Stomach (tissue), 9 donors: ENCODE measurements around the gene USP6NL. TPM values are rescaled to one million over a fixed set of nuclear protein-coding genes. Genes with fewer than 3 reads are reported as not detected.
A peak's percentile ranks its signal among the peaks of the same experiment; 100 is the strongest.

ENCODE experiments used
- DNase-seq, 2 donors: peaks; one replicate each; pipeline versions ENCODE4 v3.0.0 to v3.0.0-alpha.2; 2013 to 2019
- H3K27ac ChIP-seq, 5 donors: fragments of 200-600 bp in 4 of 5; sonication (generic) in 4 of 5; one replicate each; pipeline ENCODE4 v1.5.1; 2013 to 2019; ENCODE audit warnings: mild to moderate bottlenecking in 1 of 5, moderate library complexity in 1 of 5
- H3K27me3 ChIP-seq, 3 donors: fragments of 200-600 bp; sonication (generic); one replicate each; pipeline ENCODE4 v1.5.1; 2017 to 2019; ENCODE audit warnings: mixed run types in 1 of 3
- H3K36me3 ChIP-seq, 4 donors: fragments of 200-600 bp; sonication (generic); 1 replicate in 3 of 4; 2 replicates in 1 of 4; pipeline ENCODE4 v1.5.1; 2016 to 2019
- H3K4me1 ChIP-seq, 4 donors: fragments of 200-600 bp; sonication (generic); one replicate each; pipeline ENCODE4 v1.5.1; 2016 to 2019
- H3K4me3 ChIP-seq, 4 donors: fragments of 200-600 bp; sonication (generic) in 3 of 4; one replicate each; pipeline ENCODE4 v1.5.1; 2016 to 2019; ENCODE audit warnings: mild to moderate bottlenecking in 1 of 4
- H3K9me3 ChIP-seq, 4 donors: fragments of 200-600 bp; sonication (generic); one replicate each; pipeline ENCODE4 v1.5.1; 2016 to 2019
- EP300 ChIP-seq: sonication (generic); formaldehyde crosslinking; IDR thresholded peaks from one replicate; pipeline ENCODE4 v1.6.1; 2017; ENCODE audit warnings: antibody characterized with exemption
- POLR2A ChIP-seq, 4 donors: fragments of 450-650 bp; IDR thresholded peaks; one replicate each; pipeline ENCODE4 v1.6.1; 2016; ENCODE audit warnings: antibody characterized with exemption in 4 of 4, control low read depth in 2 of 4, mild to moderate bottlenecking in 1 of 4, moderate library complexity in 1 of 4
- POLR2AphosphoS5 ChIP-seq, 3 donors: sonication (generic); formaldehyde crosslinking; IDR thresholded peaks; one replicate each; pipeline ENCODE4 v1.6.1; 2016; ENCODE audit warnings: antibody characterized with exemption in 3 of 3
- WGBS, 5 donors: extraction: QIAGEN DNeasy Blood & Tissue Kit in 3 of 5; methylation state at CpG; one replicate each; pipeline versions ENCODE4 v1.1.5 to v1.1.7; 2013 to 2018; 5-methylcytosine and 5-hydroxymethylcytosine counted together
- intact Hi-C: fragments of 100-400 bp; cut with DNase I; formaldehyde crosslinking; loops from one replicate; pipeline ENCODE4 v1.15.1; 2023; ENCODE audit warnings: low total_unique reads
- polyA plus RNA-seq, 3 donors: library from polyadenylated mRNA; stranded (reverse); fragments of 200-250 nt; gene quantifications; one replicate each; pipeline ENCODE4 v1.2.3, GENCODE V29; 2013
- total RNA-seq, 5 donors: library from RNA; depleted of rRNA; stranded (reverse); fragments of >200 nt; gene quantifications; one replicate each; pipeline versions ENCODE4 v1.1.0 to v1.2.3, GENCODE V29; 2014 to 2016
- TF ChIP-seq, protein P1 (sequence below), 7 experiments: fragments of 450-650 bp in 4 of 7; fragments of 200-600 bp in 3 of 7; sonication (generic) in 3 of 7; IDR thresholded peaks; one replicate each; pipeline ENCODE4 v1.5.1; 2016 to 2019; ENCODE audit warnings: antibody characterized with exemption in 7 of 7, control low read depth in 2 of 7, mild to moderate bottlenecking in 1 of 7
- donor health status: healthy with polysubstance abuse.
- donor health status: Bipolar disorder and iron deficiency.
- donor health status: healthy.

USP6NL gene
- total and polyA plus RNA-seq, 8 donors = 4.7 to 31.5 (median 6.3) TPM

DNA sequence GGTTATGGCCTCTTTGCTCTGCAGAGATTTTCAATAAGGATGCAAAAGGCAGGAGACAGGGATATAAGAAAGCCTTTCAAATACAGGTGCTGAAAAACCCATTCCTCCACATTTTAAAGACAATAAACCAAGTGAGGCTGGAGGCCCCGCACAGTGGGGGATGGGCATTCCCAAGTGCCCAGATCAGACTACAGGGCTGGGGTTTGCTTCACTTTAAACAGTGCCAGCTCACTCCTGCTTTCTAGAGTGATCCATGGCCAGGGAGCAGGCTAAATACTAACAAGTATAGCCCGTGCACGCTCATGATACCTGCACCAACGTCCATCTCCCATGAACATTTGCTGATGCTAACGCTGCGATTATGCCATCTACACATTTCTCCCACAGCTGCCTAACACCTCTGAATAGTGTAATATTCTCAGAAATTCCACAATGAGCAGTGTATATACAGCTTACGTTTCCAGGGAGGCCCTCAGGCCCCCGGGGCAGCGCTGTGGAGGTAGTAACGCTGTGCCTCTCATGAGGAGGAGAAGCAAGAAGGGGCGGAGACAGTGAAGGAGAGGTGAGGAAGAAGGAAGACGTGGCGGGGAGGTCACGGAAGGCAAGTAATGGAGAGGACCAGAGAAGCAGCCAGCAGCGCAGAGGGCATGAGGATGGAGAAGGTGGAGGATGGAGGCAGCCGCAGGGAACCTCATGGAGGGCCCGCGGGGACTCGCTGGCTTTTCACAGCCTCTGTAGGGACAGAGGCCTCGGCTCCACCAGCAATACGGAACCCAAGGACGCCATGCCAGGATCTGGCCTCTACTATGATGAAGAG, 141.7 kb downstream of the USP6NL start:
- Histone ChIP-seq H3K27ac (no peak overlapping the region), H3K4me1 (peaks cover 0 to 13% (median 2%) of the 10 kb centered on the region in 4 donors), H3K27me3 (no peaks in the 10 kb centered on the region), H3K36me3 (peaks cover 0 to 12% (median 3%) of the 10 kb centered on the region in 4 donors), H3K9me3 (no peaks in the 10 kb centered on the region), H3K4me3 (no peak overlapping the region)
- intact Hi-C loops = no loop called here
- TF ChIP-seq, protein P1, sequence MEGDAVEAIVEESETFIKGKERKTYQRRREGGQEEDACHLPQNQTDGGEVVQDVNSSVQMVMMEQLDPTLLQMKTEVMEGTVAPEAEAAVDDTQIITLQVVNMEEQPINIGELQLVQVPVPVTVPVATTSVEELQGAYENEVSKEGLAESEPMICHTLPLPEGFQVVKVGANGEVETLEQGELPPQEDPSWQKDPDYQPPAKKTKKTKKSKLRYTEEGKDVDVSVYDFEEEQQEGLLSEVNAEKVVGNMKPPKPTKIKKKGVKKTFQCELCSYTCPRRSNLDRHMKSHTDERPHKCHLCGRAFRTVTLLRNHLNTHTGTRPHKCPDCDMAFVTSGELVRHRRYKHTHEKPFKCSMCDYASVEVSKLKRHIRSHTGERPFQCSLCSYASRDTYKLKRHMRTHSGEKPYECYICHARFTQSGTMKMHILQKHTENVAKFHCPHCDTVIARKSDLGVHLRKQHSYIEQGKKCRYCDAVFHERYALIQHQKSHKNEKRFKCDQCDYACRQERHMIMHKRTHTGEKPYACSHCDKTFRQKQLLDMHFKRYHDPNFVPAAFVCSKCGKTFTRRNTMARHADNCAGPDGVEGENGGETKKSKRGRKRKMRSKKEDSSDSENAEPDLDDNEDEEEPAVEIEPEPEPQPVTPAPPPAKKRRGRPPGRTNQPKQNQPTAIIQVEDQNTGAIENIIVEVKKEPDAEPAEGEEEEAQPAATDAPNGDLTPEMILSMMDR (IDR thresholded peaks at IDR 0.05) = no peak
- TF ChIP-seq POLR2AphosphoS5 (IDR thresholded peaks at IDR 0.05) (no peak), POLR2A (IDR thresholded peaks at IDR 0.05) (no peak), EP300 (no peak)
- no peak for DNase-seq
- 94 to 97% (median 95%) methylated on average over 21 to 22 of the region's 22 CpGs for WGBS, 5 donors

DNA sequence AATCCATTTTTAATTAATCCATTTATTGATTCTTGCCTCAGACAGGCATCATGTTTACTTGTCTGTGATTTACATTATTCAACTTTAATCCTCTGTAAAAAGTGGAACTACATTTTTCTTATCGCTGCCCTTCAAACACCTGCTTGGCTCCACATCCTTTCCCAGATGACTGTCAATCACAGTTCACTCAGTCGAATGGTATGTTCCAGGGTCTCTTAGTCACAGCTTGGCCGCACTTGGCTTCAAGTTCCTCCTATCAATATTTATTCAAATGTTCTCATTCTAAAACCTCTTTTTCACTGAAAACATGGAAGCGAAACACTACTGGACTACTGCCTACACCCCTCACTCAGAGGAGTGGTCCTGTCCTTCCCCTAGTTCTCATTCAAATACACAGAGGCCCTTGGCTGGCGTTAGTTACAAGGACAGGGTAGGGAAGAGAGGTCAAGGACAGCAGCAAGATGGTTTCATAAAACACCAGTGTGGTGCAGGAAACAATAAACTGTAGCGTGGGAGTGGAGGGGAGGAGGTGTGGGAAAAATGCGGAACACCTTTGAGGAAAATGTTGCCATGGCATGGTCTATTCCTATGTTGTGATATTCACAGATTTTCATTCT, 143.2 kb downstream of the USP6NL start:
- intact Hi-C loops = no loop called here

DNA sequence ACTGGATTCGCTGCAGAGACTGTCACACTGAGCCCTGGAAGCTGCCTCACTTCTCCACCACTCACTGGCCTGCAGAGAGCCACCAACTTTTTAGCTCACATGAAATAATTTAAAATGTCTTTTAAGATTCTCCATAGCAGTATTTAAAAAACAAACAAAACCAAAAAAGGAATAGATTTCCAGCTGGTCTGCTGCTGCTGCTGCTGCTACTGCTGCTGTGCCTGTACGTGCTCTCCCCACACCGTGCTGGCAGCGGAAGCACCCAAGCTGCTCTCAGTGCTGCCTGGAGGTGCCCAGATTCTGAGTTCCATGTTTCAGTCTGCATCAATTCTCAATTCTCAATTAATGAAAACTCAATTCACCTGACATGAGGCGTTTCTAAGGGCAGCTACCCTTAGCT, 146.0 kb downstream of the USP6NL start:
- Histone ChIP-seq H3K27ac (no peak overlapping the region), H3K4me1 (peaks cover 0 to 6% (median 0%) of the 10 kb centered on the region in 4 donors), H3K9me3 (no peaks in the 10 kb centered on the region), H3K4me3 (no peak overlapping the region), H3K36me3 (peaks cover 15 to 43% (median 36%) of the 10 kb centered on the region in 4 donors), H3K27me3 (no peaks in the 10 kb centered on the region)
- no peak for TF ChIP-seq POLR2A (IDR thresholded peaks at IDR 0.05)
- no peak for TF ChIP-seq EP300
- TF ChIP-seq POLR2AphosphoS5 (IDR thresholded peaks at IDR 0.05) = no peak
- TF ChIP-seq, protein P1 (IDR thresholded peaks at IDR 0.05) = no peak
- WGBS, 5 donors = 66 to 89% (median 81%) methylated on average over 5 of the region's 5 CpGs
- intact Hi-C loops = no loop called here
- DNase-seq = peak in 1 of 2 donors; percentile 22

More for the DNA sequence above, 143.2 kb downstream of the USP6NL start:
- H3K36me3 ChIP-seq = peaks cover 4 to 25% (median 16%) of the 10 kb centered on the region in 4 donors
- TF ChIP-seq POLR2A (IDR thresholded peaks at IDR 0.05) = no peak
- TF ChIP-seq POLR2AphosphoS5 (IDR thresholded peaks at IDR 0.05) = no peak
- TF ChIP-seq, protein P1 (IDR thresholded peaks at IDR 0.05) = no peak
- no peak for TF ChIP-seq EP300
- no peak overlapping the region for H3K27ac ChIP-seq
- no peak overlapping the region for H3K4me3 ChIP-seq
- H3K4me1 ChIP-seq = peaks cover 0 to 7% (median under 1%) of the 10 kb centered on the region in 4 donors
- no peak for DNase-seq
- no peaks in the 10 kb centered on the region for H3K27me3 ChIP-seq
- H3K9me3 ChIP-seq = no peaks in the 10 kb centered on the region
- WGBS, 5 donors = 80 to 88% (median 85%) methylated on average over 7 of the region's 7 CpGs

DNA sequence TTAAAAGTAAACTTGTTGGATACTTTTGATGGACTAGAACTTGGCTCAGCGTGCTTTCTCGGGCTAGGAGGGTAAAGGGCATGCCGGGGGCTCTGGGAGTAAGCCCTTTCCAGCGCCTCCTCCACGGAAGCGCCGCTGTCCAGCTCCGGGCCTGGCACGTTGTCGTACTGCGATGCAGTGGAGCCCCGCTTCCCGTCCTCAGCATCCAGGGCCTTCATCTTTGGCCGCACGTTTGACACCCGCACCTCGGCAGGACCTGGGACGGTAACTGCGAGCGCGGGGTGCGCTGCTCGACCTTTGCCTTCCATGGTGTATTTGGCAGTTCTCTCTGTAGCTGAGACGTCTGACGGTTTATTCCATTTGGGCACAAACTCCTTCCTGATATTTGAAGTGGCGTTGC, 148.3 kb downstream of the USP6NL start:
- intact Hi-C loops = no loop called here
- WGBS, 5 donors = 94 to 98% (median 95%) methylated on average over 26 of the region's 26 CpGs
- no peak overlapping the region for H3K27ac ChIP-seq
- TF ChIP-seq, protein P1 (IDR thresholded peaks at IDR 0.05) = no peak
- no peak for TF ChIP-seq POLR2A (IDR thresholded peaks at IDR 0.05)
- no peak for TF ChIP-seq POLR2AphosphoS5 (IDR thresholded peaks at IDR 0.05)
- TF ChIP-seq EP300 = no peak
- DNase-seq = no peak
- H3K4me3 ChIP-seq = no peak overlapping the region
- H3K9me3 ChIP-seq = no peaks in the 10 kb centered on the region
- H3K4me1 ChIP-seq = peaks cover 0 to 6% (median 0%) of the 10 kb centered on the region in 4 donors
- peaks cover 15 to 44% (median 37%) of the 10 kb centered on the region in 4 donors for H3K36me3 ChIP-seq
- H3K27me3 ChIP-seq = no peaks in the 10 kb centered on the region
